Cortex of kidney (tissue), 1 donor: ENCODE results near the gene KCTD16.

Experiments
- DNase-seq: peaks from one replicate; lab custom pipeline; 2025; lab: John Stamatoyannopoulos, UW

The KCTD16 gene

GRCh38 chr5:144289277-144289676 lies 118.6 kb downstream of the KCTD16 start:
- DNase-seq, result no peak

GRCh38 chr5:144292029-144292428 lies 121.4 kb downstream of the KCTD16 start:
- no peak for DNase-seq

GRCh38 chr5:144295284-144295683 lies 124.6 kb downstream of the KCTD16 start:
- DNase-seq, result no peak

GRCh38 chr5:144297081-144297480 lies 126.4 kb downstream of the KCTD16 start:
- no peak for DNase-seq

GRCh38 chr5:144298658-144299057 lies 128.0 kb downstream of the KCTD16 start:
- DNase-seq, result no peak

GRCh38 chr5:144304688-144305087 lies 134.0 kb downstream of the KCTD16 start:
- DNase-seq, result no peak

GRCh38 chr5:144307736-144308135 lies 137.1 kb downstream of the KCTD16 start:
- no peak for DNase-seq

- no peak for DNase-seq
Observed at GRCh38 chr5:144308174-144308573, 137.5 kb downstream of the KCTD16 start.

- no peak for DNase-seq
Observed at GRCh38 chr5:144308906-144309670, 138.4 kb downstream of the KCTD16 start.

- DNase-seq, result no peak
Observed at GRCh38 chr5:144310621-144311020, 139.9 kb downstream of the KCTD16 start.

GRCh38 chr5:144313147-144313726 lies 142.6 kb downstream of the KCTD16 start:
- DNase-seq, result no peak

- DNase-seq, result no peak
Observed at GRCh38 chr5:144315026-144315425, 144.4 kb downstream of the KCTD16 start.

GRCh38 chr5:144315994-144316634 lies 145.4 kb downstream of the KCTD16 start:
- DNase-seq, result no peak

- no peak for DNase-seq
Observed at GRCh38 chr5:144318011-144318410, 147.3 kb downstream of the KCTD16 start.

GRCh38 chr5:144318460-144318859 lies 147.8 kb downstream of the KCTD16 start:
- DNase-seq, result no peak

- no peak for DNase-seq
Observed at GRCh38 chr5:144323181-144323580, 152.5 kb downstream of the KCTD16 start.

- DNase-seq, result no peak
Observed at GRCh38 chr5:144325532-144325931, 154.9 kb downstream of the KCTD16 start.

- DNase-seq, result no peak
Observed at GRCh38 chr5:144328494-144328893, 157.8 kb downstream of the KCTD16 start.

- DNase-seq, result no peak
Observed at GRCh38 chr5:144328980-144329379, 158.3 kb downstream of the KCTD16 start.

- no peak for DNase-seq
Observed at GRCh38 chr5:144329681-144330080, 159.0 kb downstream of the KCTD16 start.

GRCh38 chr5:144331361-144331760 lies 160.7 kb downstream of the KCTD16 start:
- DNase-seq, result no peak

- DNase-seq, result no peak
Observed at GRCh38 chr5:144332265-144332664, 161.6 kb downstream of the KCTD16 start.

GRCh38 chr5:144333336-144333920 lies 162.8 kb downstream of the KCTD16 start:
- DNase-seq, result no peak
